GM12892 (cell line): ENCODE results near the gene PSME2.

Experiments used
- POLR2A ChIP-seq: IDR thresholded peaks from 2 replicates; pipeline ENCODE4 v1.6.1; 2011; ENCODE audit warnings: low read depth, low read length, control low read depth
- POLR2AphosphoS5 ChIP-seq: IDR thresholded peaks from 2 replicates; pipeline ENCODE4 v1.6.1; 2011; ENCODE audit warnings: low read depth, low read length, control low read depth

- TF ChIP-seq POLR2AphosphoS5 (no peak), POLR2A (no peak)
Measured at GRCh38 chr14:24094841-24095270, 51.6 kb downstream of the PSME2 start.
